B cell (primary cell): ENCODE results near the gene EML2. TPM values are rescaled to one million over a fixed set of nuclear protein-coding genes. Genes with fewer than 3 reads are reported as not detected.
A peak's percentile ranks its signal among the peaks of the same experiment; 100 is the strongest.

ENCODE experiments used
- ATAC-seq: fragments of 200-7000 bp; cut with Tn5 transposase; one replicate; pipeline ENCODE4 v1.10.0; 2021; ENCODE audit warnings: low read depth, mild to moderate bottlenecking, moderate number of reproducible peaks, moderate library complexity
- CTCF ChIA-PET: fragments of 350-600 bp; sonication (Branson Sonifier 250); formaldehyde crosslinking; loops from one replicate; lab custom pipeline; 2021; ENCODE audit warnings: antibody characterized with exemption, inconsistent platforms; lab: Charles Lee
- POLR2A ChIA-PET: fragments of 350-600 bp; sonication (Branson Sonifier 250); formaldehyde crosslinking; loops from one replicate; lab custom pipeline; 2021; ENCODE audit warnings: antibody characterized with exemption; lab: Charles Lee
- DNase-seq: peaks from one replicate; pipeline ENCODE4 v3.0.0; 2013
- H2AFZ ChIP-seq: 2 replicates; pipeline ENCODE4 v1.6.1; 2012; ENCODE audit warnings: mild to moderate bottlenecking, low read depth, low read length; ENCODE audit not compliant: insufficient read depth, poor library complexity, severe bottlenecking
- H3K27ac ChIP-seq, 2 donors: 1 replicate in 1 of 2; 2 replicates in 1 of 2; pipeline ENCODE4 v1.5.1; 2012 to 2013; ENCODE audit warnings: low read length in 2 of 2, mild to moderate bottlenecking in 2 of 2, moderate library complexity in 1 of 2
- H3K27me3 ChIP-seq, 4 experiments: fragments of 200-600 bp in 1 of 4; sonication (generic) in 1 of 4; replicated peaks in 1 of 4; 1 replicate in 2 of 4; 2 replicates in 2 of 4; pipeline versions ENCODE4 v1.6.1 to v1.7.0; 2013 to 2016; ENCODE audit warnings: low read length in 3 of 4, mild to moderate bottlenecking in 2 of 4, mixed read lengths in 1 of 4, moderate library complexity in 1 of 4; ENCODE audit not compliant: insufficient read depth in 4 of 4, control insufficient read depth in 3 of 4; ENCODE audit errors: control extremely low read depth in 1 of 4
- H3K36me3 ChIP-seq, 2 experiments: replicated peaks in 1 of 2; 1 replicate in 1 of 2; 2 replicates in 1 of 2; pipeline versions ENCODE4 v1.6.1 to v1.7.1; 2013; ENCODE audit warnings: low read length in 1 of 2; ENCODE audit not compliant: insufficient read depth in 2 of 2, control insufficient read depth in 1 of 2; ENCODE audit errors: control extremely low read depth in 1 of 2, extremely low read depth in 1 of 2
- H3K4me1 ChIP-seq, 2 donors: fragments of 200-600 bp in 1 of 2; sonication (generic) in 1 of 2; 1 replicate in 1 of 2; 2 replicates in 1 of 2; pipeline versions ENCODE4 v1.5.1 to v1.6.1; 2013 to 2017; ENCODE audit warnings: low read length in 2 of 2; ENCODE audit not compliant: control insufficient read depth in 2 of 2, insufficient read depth in 2 of 2
- H3K4me2 ChIP-seq: replicated peaks from 2 replicates; pipeline ENCODE3; 2012; ENCODE audit warnings: mild to moderate bottlenecking, low read depth, low read length; ENCODE audit not compliant: poor library complexity, severe bottlenecking
- H3K4me3 ChIP-seq, 5 experiments: fragments of 200-600 bp in 1 of 5; sonication (generic) in 1 of 5; 1 replicate in 3 of 5; 2 replicates in 2 of 5; pipeline versions ENCODE4 v1.5.1 to v1.7.0; 2011 to 2016; ENCODE audit warnings: low read length in 4 of 5, mild to moderate bottlenecking in 4 of 5, low read depth in 2 of 5, control low read depth in 1 of 5, moderate library complexity in 1 of 5; ENCODE audit not compliant: insufficient read depth in 1 of 5; ENCODE audit errors: control extremely low read depth in 1 of 5, extremely low read depth in 1 of 5
- H3K79me2 ChIP-seq: fragments of 200-600 bp; sonication (generic); one replicate; pipeline ENCODE4 v1.6.0; 2016; ENCODE audit warnings: low read length; ENCODE audit not compliant: control insufficient read depth, insufficient read depth
- H3K9ac ChIP-seq: fragments of 200-600 bp; sonication (generic); 2 replicates; pipeline ENCODE4 v1.6.1; 2017; ENCODE audit warnings: mild to moderate bottlenecking, low read length, moderate library complexity
- H3K9me3 ChIP-seq, 3 donors: one replicate each; pipeline versions ENCODE4 v1.6.1 to v1.7.1; 2013; ENCODE audit warnings: low read length in 2 of 3; ENCODE audit not compliant: control insufficient read depth in 2 of 3, insufficient read depth in 1 of 3; ENCODE audit errors: control extremely low read depth in 1 of 3
- H4K20me1 ChIP-seq: 2 replicates; pipeline ENCODE4 v1.6.0; 2012; ENCODE audit warnings: mild to moderate bottlenecking, low read length; ENCODE audit not compliant: insufficient read depth, control insufficient read depth, poor library complexity, severe bottlenecking
- H3K27ac Mint-ChIP-seq: one replicate; pipeline ENCODE4 v1.8.0; 2021; ENCODE audit warnings: mixed read lengths
- H3K27me3 Mint-ChIP-seq: one replicate; pipeline ENCODE4 v1.8.0; 2021; ENCODE audit warnings: mixed read lengths
- H3K4me1 Mint-ChIP-seq: one replicate; pipeline ENCODE4 v1.8.0; 2021; ENCODE audit warnings: mixed read lengths
- H3K4me3 Mint-ChIP-seq: one replicate; pipeline ENCODE4 v1.8.0; 2021; ENCODE audit warnings: mixed read lengths
- H3K9me3 Mint-ChIP-seq: one replicate; pipeline ENCODE4 v1.8.0; 2022; ENCODE audit warnings: mixed read lengths; ENCODE audit not compliant: insufficient read depth
- EZH2 ChIP-seq: IDR thresholded peaks from 2 replicates; pipeline ENCODE4 v1.6.1; 2012; ENCODE audit warnings: borderline replicate concordance, low read depth, mild to moderate bottlenecking, moderate library complexity, low read length; ENCODE audit not compliant: insufficient read depth, poor library complexity, severe bottlenecking
- WGBS: methylation state at CpG from one replicate; pipeline ENCODE4 v1.1.5; 2013; ENCODE audit warnings: missing lambda C conversion rate; ENCODE audit not compliant: insufficient coverage; 5-methylcytosine and 5-hydroxymethylcytosine counted together
- intact Hi-C: fragments of 100-400 bp; cut with micrococcal nuclease; formaldehyde crosslinking; loops from one replicate; pipeline ENCODE4 v1.10.0; 2022
- polyA plus RNA-seq: library from polyadenylated mRNA; depleted of rRNA; stranded (reverse); fragments of >200 nt; gene quantifications from 2 replicates; pipeline ENCODE4 v1.2.3, GENCODE V29; 2012
- total RNA-seq, 2 donors: library from RNA; stranded (reverse); fragments of 120-200 nt in 1 of 2; gene quantifications; 1 replicate in 1 of 2; 2 replicates in 1 of 2; pipeline versions ENCODE4 v1.2.3 to v1.2.4, GENCODE V29; 2013 to 2022
- TF ChIP-seq, protein P1 (sequence below): fragments of 200-600 bp; IDR thresholded peaks from one replicate; pipeline ENCODE4 v1.8.0; 2022; ENCODE audit warnings: antibody characterized with exemption, mild to moderate bottlenecking

EML2 gene
- total and polyA plus RNA-seq, 2 donors (not counting 1 experiment from before 2014, with no cell fraction given) = 75.0 to 88.5 TPM

DNA sequence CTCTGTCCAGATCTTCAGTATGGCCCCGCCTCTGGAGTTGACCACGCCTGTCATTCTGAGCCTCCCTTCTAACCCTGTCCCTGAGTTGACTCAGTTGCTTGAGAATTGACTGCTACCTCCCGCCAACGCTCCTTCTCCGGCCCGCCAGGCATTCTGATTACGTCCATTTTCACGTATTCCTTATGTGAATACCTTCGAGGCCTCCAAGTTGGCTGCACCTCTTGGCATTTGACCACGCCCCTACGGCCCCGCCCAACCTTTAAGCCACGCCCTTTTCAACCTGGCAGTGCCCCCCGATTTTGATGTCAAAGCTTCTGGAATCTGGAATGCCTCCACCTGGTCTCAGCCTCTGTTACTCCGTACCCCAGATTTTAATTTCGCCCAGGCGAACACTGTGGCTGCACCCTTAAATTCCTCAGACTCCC lies 1.7 kb upstream of the EML2 start:
- ChIA-PET CTCF (interaction anchor here (0.6 to 5.9 kb wide), 18 partner anchors 21 to 1651 kb away, joined by 3 to 60 read pairs (median 8); partner anchors contain the start of genes QPCTL and SNRPD2), POLR2A (interaction anchor here (0.6 to 1.9 kb wide), 5 partner anchors 30 to 201 kb away, joined by 3 to 9 read pairs (median 4); partner anchors contain the start of genes QPCTL and SNRPD2)
- Histone ChIP-seq H3K79me2 (peaks cover 17% of the 10 kb centered on the region), H3K4me3 (peak overlapping the region in 4 of 5 experiments; percentile 42 to 81 (median 58)), H3K4me2 (peak overlapping the region; percentile 98), H2AFZ (peak overlapping the region; percentile 93), H4K20me1 (no peaks in the 10 kb centered on the region), H3K27ac (peak overlapping the region; percentile 86 to 93), H3K36me3 (no peaks in the 10 kb centered on the region), H3K9me3 (peaks cover 0 to 3% (median 0%) of the 10 kb centered on the region in 3 donors), H3K27me3 (peaks cover 0 to 5% (median 2%) of the 10 kb centered on the region in 4 experiments), H3K9ac (peak overlapping the region; percentile 71), H3K4me1 (peaks cover 34 to 62% of the 10 kb centered on the region in 2 donors)
- WGBS = 64% methylated on average over 17 of the region's 17 CpGs
- intact Hi-C loops = loop anchor here (1.0 to 5.0 kb wide), 2 partner anchors 76 to 214 kb away; no protein-coding TSS in a partner anchor
- Mint-ChIP-seq H3K27ac (peak overlapping the region; percentile 96), H3K4me3 (peak overlapping the region; percentile 84), H3K4me1 (peaks cover 42% of the 10 kb centered on the region), H3K27me3 (no peaks in the 10 kb centered on the region), H3K9me3 (peaks cover 3% of the 10 kb centered on the region)
- no peak for DNase-seq
- ATAC-seq = no peak
- no peak for TF ChIP-seq EZH2
- TF ChIP-seq, protein P1, sequence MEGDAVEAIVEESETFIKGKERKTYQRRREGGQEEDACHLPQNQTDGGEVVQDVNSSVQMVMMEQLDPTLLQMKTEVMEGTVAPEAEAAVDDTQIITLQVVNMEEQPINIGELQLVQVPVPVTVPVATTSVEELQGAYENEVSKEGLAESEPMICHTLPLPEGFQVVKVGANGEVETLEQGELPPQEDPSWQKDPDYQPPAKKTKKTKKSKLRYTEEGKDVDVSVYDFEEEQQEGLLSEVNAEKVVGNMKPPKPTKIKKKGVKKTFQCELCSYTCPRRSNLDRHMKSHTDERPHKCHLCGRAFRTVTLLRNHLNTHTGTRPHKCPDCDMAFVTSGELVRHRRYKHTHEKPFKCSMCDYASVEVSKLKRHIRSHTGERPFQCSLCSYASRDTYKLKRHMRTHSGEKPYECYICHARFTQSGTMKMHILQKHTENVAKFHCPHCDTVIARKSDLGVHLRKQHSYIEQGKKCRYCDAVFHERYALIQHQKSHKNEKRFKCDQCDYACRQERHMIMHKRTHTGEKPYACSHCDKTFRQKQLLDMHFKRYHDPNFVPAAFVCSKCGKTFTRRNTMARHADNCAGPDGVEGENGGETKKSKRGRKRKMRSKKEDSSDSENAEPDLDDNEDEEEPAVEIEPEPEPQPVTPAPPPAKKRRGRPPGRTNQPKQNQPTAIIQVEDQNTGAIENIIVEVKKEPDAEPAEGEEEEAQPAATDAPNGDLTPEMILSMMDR = no peak
